B cell (primary cell): ENCODE measurements around the gene UGT2B10.

Experiments
- EZH2 ChIP-seq: IDR thresholded peaks from 2 replicates; pipeline ENCODE4 v1.6.1; 2012; ENCODE audit warnings: borderline replicate concordance, low read depth, mild to moderate bottlenecking, moderate library complexity, low read length; ENCODE audit not compliant: insufficient read depth, poor library complexity, severe bottlenecking
- TF ChIP-seq, protein P1 (sequence below): fragments of 200-600 bp; IDR thresholded peaks from one replicate; pipeline ENCODE4 v1.8.0; 2022; ENCODE audit warnings: antibody characterized with exemption, mild to moderate bottlenecking

DNA sequence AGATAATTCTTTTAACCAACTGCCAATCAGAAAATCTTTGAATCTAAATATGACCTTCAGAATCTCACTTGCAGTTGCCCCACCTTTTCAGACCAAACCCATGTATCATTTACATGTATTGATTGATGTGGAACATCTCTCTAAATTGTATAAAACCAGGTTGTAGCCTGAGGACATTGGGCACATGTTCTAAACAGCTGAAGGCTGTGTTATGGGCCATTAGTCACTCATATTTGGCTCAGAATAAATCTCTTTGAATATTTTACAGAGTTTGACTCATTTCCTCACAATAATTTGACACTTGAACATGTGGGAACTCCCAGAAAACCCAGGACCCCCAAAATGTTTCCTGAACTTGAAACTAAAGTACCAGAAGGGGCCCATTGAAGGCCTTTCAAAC is 58.7 kb downstream of the UGT2B10 start:
- TF ChIP-seq, protein P1, sequence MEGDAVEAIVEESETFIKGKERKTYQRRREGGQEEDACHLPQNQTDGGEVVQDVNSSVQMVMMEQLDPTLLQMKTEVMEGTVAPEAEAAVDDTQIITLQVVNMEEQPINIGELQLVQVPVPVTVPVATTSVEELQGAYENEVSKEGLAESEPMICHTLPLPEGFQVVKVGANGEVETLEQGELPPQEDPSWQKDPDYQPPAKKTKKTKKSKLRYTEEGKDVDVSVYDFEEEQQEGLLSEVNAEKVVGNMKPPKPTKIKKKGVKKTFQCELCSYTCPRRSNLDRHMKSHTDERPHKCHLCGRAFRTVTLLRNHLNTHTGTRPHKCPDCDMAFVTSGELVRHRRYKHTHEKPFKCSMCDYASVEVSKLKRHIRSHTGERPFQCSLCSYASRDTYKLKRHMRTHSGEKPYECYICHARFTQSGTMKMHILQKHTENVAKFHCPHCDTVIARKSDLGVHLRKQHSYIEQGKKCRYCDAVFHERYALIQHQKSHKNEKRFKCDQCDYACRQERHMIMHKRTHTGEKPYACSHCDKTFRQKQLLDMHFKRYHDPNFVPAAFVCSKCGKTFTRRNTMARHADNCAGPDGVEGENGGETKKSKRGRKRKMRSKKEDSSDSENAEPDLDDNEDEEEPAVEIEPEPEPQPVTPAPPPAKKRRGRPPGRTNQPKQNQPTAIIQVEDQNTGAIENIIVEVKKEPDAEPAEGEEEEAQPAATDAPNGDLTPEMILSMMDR, result no peak
- no peak for TF ChIP-seq EZH2
